GM18505 (cell line): Measurements from ENCODE around the gene WNT6.

Experiments used
- ATAC-seq: cut with Tn5 transposase; IDR thresholded peaks from one replicate; pipeline ENCODE4 v1.9.1; 2021; ENCODE audit not compliant: unreplicated experiment
- POLR2A ChIP-seq: IDR thresholded peaks from 4 replicates; pipeline ENCODE4 v1.6.1; 2011; ENCODE audit warnings: borderline replicate concordance; ENCODE audit not compliant: insufficient read depth, insufficient read length; ENCODE audit errors: extremely low read depth

The WNT6 gene

DNA sequence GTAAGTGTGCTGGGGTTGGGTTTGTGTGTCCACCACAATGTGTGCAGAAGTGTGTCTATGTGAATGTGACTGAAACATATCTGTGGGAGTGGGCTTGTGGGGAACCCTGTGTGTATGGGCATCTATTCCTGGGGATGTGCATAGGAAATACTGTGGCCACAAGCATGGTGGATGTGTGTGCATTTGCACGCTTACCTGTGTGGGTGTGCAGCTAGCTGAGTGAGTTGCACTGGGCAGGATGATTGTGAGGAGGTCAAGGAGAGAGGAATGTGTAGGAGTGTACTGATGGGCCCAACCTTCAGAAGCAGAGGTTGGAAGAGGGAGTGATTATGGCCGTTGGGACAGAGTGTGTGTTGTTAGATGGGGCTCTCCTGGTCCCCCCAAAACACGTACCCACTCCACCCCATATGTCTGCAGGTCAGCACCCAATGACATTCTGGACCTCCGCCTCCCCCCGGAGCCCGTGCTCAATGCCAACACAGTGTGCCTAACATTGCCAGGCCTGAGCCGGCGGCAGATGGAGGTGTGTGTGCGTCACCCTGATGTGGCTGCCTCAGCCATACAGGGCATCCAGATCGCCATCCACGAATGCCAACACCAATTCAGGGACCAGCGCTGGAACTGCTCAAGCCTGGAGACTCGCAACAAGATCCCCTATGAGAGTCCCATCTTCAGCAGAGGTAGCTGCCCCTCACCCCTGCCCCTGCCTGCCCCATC is 22.3 kb downstream of the WNT6 start:
- no peak for ATAC-seq
- TF ChIP-seq POLR2A = no peak

DNA sequence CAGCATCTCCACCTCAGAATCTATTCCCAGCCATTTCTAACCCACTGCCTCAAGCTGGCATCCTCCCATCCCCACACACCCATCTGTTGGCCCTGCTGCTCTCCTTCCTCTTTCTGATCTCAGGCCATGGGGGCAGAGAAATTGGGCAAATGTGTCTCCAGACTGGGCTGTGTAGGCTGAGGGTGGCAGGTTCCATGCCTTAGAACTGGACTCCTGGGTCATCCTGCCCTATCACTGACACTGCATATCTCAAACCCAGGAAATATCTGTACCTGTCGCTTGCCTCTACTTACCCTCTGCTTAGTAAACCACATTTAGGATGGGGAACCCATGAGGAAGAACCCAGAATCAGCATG is 22.8 kb downstream of the WNT6 start:
- ATAC-seq = no peak
- no peak for TF ChIP-seq POLR2A

DNA sequence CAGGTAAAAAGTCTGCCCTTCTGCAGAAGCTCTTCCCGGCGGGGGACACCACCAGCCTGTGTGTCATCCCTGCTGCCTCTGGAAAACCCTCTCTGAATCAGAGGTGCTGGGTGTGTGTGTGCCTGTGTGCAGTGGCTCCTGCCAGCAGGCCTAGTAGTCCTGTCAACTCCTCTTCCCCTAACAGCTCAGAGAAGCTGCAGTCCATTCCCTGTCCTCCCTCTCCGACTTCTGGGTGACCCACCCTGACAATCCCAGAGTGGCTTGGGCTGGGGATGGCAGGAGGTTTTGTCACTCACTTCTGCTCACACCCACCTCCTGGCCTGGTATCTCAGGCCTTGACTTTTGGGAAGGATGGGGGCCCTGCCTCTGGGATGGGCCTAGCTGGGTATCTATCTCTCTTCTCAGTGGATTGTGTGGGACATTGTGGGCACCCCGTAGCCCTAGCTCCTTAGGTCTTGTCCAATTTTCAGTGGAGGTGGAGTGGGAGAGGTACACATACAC is 23.3 kb downstream of the WNT6 start:
- ATAC-seq = no peak
- TF ChIP-seq POLR2A = no peak

DNA sequence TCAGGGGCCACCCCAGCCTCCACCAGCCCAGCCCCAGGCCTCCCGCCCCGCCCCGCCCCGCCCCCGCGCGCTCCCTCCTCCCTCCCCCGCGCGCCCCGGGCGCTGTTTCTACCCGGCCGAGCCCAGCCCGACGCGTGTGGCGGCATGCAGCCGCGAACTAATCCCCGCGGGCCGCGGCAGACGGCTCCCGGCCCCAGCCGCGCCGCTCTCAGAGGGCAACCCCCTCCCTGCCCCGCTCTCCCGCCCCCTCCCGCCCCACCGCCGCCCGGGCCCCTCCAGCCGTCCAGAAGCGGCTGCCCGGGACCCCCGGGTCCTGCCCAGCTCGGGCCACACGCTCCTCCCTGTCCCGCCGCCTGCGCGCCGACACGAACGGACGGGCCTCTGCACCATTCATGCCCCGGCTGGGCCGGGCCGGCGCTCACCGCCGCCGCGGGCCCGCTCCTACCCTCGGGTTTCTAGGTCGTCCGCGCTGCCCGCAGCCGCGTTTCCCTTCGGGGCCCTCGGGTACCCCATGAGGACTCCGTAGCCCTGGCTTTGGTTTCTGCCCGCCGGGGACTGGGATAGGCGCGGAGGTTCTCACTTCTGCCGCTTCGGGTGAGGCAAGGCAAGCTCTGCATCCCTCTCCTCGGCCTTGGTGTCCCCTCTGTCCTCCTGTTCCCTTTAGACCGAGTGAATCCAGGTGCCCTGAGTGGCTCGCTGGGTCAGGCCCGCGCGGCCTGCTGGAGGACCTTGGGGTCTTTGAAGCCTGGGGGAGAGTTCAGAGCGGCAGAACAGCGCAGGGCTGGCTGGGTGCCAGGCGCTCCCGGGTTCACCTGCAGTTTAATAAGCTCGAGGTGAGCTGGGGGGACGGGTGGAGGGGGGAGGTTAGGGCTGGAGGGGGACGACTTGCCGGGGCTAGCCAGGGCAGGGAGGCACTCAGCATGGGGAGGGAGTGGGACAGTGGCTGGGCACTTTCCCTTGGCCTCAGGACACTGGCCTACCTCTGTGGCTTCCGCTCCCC is 24.2 kb downstream of the WNT6 start:
- ATAC-seq = no peak
- TF ChIP-seq POLR2A = no peak

DNA sequence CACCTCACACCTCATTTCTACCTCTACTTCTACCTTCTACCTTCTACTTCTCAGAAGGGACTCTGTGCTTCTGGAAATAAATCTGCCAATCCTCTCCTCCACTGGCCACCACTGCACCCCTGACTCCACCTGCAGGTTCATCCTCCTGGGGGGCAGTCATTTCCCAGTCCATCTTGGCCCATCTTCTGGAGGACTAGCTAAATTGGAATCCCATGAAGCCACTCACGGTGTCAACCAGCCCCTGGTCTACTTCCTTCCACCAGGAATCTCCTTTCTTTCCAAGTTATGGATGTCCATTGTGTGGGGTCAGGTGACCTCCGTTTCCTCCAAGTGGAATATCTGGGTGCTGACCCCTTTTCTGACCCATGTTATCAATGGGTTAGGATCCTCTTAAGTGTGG is 24.9 kb downstream of the WNT6 start:
- no peak for TF ChIP-seq POLR2A
- no peak for ATAC-seq

DNA sequence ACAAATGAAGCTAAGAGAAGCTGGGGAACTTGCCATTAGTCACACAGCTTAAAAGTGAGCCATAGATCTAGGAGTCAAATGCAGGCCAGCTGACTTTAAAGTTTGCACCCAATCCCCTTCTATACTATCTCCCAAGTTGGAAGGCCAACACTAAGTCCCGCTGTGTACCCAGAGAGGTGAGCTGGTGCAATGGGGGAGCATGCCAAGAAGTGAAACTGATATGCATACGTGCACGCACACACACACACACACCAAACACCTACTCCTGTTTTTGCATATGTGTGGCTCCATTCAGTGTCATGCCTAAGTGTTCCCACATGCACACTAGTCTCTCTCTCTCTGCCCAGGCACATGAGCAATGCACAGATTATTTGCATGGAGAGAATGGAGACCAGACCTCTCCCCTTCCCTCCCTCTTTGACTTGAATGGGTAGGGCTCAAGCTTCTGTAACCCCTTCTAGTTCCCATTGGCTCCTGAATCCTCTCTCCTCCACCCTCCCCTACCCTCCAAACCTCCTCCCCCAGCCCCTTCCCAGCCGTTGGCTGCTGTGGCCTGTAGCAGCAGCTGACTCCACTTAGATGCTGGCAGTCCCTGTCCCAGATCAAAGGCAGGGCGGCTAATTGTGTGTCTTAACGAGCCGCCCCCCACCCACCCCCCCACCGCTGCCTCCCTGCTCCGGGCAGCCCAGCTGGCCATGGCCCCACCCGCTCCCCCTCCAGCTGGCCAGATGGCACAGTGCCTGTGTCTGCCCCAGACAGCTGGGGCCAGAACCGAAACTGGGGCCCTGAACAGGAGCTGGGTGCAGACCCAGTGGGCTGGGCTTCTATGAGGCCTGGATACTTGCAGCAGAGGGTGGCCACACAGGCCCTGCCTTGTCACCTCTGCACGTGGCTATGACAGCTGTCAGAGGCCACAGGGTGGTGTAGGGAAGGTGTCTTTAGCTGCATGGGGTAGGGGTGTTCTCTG is 26.7 kb downstream of the WNT6 start:
- peak; percentile 66 for ATAC-seq
- TF ChIP-seq POLR2A = no peak

DNA sequence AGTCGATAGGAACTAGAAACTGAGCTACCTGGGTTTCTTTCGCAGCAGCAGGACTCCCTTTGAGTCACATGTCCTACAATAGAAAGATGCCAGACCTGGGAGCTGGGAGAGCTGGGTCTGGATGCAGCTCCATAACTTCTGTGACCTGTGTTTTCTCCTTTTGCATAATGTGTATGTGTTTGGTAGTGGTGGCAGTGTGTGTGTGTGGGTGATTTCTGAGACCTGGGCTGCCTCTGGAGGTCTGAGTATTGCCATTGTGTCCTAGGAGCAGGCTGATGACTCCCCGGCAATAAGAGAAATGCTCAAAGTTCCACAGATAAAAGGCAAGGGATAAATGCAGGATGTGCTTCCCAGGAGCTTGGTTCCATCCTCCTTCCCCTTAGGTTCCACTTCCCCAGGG is 27.5 kb downstream of the WNT6 start:
- ATAC-seq = no peak
- no peak for TF ChIP-seq POLR2A

DNA sequence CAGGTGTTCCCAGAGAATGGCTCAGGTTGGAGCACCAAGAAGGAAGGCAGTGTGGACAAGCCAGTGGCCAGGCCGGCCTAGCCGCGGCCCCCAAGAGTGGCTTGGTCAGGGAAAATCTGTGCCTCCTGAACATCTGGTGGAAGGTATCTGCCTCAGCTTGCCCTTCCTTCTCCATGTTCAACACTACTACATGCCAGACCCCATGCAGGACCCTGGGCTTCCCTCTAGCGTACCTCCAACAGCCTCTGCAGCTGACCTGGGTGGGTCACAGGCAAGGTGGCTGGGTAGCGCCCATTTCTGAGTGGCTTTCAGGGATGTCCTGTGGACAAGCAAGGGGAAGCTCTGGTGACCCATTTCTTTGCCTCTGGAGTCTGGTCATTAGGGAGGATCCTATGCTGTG is 28.7 kb downstream of the WNT6 start:
- no peak for ATAC-seq
- no peak for TF ChIP-seq POLR2A

DNA sequence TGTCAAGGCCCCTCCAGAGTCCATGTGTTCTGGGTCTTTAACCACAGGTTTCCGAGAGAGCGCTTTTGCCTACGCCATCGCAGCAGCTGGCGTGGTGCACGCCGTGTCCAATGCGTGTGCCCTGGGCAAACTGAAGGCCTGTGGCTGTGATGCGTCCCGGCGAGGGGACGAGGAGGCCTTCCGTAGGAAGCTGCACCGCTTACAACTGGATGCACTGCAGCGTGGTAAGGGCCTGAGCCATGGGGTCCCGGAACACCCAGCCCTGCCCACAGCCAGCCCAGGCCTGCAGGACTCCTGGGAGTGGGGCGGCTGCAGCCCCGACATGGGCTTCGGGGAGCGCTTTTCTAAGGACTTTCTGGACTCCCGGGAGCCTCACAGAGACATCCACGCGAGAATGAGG is 30.3 kb downstream of the WNT6 start:
- no peak for TF ChIP-seq POLR2A
- ATAC-seq = no peak

DNA sequence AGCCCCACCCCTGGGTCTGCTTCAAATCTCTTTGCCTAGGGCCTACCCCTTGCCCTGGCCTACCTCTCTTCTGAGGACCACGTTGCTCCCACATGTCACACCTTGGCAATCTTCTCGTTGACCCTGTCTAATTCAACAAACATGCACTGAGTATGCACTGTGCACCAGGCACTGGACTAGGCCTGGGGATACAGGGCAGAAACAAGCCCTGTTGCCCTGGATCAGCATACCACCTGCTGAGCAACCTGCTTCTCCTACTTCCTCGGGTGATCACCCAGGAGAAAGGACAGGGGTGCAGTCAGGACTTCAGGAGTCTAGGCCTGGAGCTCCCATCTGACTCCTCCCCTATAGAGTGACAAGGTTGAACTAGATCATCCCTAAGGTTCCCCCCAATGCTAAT is 30.8 kb downstream of the WNT6 start:
- no peak for ATAC-seq
- TF ChIP-seq POLR2A = no peak

DNA sequence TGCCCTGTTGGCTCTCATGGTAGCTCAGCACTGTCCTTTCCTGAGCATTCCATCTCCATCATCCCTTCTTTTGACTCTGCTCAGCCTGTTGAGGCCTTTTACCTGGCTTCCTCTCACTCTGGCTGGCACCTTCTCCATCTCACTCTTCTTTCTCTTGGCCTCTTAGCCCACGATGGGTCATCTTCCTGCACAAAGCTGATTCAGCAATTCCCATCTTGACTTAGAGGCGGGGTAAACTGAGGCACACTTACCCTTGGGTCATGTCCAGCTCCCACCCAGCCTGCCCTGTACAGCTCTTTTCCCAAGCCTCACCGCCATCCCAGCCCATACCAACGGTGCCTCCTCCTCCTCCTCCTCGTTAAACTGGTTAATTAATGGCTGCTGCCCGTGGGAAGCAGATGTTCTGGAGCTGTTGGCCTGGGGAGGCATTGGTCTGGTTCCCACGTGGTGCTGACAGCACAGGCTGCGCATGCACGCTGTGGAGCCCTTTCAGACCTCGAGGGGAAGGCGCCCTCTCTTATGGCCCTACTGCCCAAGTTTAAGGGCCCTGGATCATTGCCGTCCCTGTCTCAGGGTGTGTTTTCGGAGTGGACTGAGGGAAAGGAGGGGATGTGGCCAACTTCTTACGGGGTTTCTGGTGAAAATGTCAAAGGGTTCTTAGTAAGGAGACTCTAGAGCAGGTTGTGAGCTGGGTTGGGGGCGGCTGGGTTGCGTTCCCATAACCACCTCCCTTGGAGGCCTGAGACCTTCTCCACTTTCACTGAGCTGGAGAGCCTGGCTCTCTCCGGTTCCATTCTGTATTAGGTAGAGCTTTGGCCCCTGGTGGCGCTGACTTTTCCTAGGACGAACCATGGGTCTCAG is 31.9 kb downstream of the WNT6 start:
- ATAC-seq = no peak
- TF ChIP-seq POLR2A = no peak
